Measurements from ENCODE around the gene CTSS.

DNA sequence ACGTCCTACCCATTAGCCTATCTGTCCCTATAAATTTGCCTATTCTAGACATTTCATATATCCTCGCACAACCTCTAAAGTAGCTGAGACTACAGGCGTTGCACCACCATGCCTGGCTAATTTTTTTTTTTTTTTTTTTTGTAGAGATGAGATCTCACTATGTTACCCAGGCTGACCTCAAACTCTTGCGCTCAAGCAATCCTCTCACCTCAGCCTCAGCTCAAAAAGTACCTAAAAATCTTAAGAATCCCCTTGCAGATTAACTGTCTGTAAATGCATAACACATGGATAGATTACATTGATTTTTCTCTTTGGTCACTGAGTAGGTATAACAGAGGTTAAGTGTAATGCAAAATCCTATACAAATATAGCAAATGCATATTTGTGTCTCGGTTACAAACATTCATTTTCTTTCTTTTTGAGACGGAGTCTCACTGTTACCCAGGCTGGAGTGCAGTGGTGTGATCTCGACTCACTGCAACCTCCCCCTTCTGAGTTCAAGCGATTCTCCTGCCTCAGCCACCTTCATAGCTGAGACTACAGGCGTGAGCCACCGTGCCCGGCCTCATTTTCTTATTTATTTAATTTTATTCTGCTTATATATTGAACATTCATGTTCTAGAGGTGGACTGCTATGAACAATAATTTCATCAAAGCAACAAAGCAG is 47.2 kb downstream of the CTSS start:
- TF ChIP-seq EZH2 (IDR thresholded peaks at IDR 0.05; ENCODE audit: insufficient read depth, poor library complexity, severe bottlenecking) (no peak), EZH2phosphoT487 (IDR thresholded peaks at IDR 0.05; ENCODE audit: insufficient read depth, low read depth) (no peak)
